ENCODE results near the gene CNN1.
"Not testable (repeated sequence)": the region's sequence is repeated elsewhere in the genome, so short reads cannot be mapped to it uniquely, and the experiment has no call there.

CNN1 gene

DNA sequence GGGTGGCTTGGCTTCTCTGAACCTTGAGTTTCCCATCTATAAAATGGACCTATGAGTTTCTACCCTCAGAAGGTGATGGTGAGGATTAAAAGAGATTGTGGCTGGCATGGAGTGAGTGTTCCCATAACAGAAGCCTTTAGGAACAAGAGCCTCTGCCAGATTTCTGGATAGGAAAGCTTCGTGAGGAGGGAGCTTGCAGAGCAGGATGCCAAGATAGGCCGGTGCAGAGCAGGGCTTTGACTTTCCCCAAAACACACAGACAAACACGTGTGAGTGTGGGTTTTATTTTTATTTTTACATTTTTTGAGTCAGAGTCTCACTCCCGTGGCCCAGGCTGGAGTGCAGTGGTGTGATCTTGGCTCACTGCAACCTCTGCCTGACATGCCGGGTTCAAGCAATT is 3.7 kb upstream of the CNN1 start:
- no peak for DNase-seq

DNA sequence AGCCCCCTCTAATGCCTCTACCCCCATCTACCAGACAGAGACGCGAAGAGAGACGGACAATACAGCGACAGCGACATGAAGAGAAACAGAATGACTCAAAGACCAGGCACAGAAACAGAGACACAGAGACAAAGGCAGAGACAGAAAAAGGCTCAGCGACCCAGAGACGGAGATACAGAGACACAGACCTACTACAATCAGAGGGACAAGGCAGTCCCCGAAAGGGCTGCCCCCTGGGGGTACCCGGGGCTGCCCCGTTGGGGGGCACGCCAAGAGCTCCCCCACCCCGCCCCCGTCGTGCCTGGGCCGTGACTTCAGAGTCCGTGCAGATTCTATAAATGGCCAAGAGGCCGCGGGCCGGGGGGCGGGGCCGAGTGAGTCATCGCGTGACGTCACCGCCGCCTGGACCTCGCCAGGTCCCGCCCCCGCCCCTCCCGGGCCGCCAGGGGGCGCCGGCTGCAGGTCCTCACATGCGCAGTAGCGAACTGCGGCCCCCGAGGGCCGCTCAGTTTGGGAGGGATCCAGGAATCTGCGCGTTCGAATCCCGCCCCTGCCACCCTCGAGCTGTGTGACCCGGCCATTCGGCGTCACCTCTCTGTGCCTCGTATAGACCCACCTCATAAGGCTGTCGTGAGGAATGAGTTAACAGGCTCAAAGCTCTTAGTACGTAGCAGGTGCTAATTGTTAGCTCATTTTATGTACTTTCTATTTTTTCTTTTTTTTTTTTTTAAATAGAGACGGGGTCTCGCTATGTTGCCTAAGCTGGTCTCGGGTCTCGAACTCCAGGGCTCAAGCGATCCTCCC is 2.7 kb upstream of the CNN1 start:
- DNase-seq, result peak in 13 of 14 donors; percentile 27 to 86 (median 76)

DNA sequence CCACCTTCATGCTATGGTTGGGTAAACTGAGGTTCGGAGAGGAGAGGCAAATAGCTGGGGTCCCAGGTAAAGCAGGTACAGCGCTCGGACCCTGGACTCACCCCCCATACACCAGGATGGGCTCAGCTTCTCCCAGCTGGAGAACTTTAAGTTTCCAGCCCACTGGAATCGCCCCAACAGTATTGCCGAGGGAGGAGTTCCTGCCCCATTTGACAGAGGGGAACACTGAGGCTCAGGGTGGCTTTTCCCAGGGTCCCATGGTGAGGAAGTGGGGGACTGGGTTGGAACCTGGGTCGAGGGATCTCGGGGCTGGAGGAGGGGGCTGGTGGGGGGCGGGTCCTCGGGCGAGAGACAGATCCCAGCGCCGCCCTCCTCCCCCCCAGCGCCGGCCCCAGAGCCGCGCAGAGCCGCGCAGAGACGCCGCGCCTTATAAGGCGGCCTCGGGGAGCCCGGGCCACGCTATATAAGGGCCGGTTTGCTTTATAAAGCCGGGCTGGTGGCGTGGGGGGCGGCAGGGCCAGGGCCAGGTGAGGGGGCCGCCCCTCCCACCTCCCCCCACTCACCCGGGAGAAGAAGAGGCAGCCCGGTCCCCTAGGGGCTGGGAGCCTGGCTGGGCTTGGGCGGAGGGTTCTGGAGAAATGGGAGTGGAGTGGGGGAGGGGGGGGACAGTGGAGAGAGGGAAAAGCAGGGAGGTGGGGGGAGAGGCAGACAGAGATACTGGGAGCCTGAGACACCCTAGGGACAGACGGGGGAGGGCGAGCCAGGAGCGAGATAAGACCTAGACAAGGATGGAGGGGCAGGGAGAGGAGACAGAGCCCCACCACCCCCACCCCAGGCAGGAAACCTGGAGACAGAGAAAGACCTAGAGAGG is 1.1 kb downstream of the CNN1 start:
- no peak for DNase-seq

DNA sequence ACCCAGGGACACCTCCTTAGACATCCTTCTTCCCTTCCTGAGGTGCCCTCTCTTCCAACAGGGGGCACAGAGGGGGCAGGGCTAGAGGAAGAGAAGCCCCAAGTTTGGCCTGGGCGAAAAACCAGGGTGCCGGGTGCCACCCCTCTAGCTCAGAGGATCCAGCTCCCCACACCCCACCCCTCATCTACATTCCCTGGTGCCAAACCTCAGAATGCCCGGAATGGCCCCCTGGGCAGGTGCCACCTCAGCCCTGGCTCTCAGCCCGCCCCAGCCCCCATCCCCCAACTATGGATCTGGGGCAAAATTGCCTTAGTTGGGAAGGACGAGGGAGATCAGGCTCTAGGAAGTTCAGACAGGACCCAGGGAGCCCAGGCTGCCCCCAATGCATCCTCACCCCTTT is 2.0 kb downstream of the CNN1 start:
- no peak for DNase-seq

DNA sequence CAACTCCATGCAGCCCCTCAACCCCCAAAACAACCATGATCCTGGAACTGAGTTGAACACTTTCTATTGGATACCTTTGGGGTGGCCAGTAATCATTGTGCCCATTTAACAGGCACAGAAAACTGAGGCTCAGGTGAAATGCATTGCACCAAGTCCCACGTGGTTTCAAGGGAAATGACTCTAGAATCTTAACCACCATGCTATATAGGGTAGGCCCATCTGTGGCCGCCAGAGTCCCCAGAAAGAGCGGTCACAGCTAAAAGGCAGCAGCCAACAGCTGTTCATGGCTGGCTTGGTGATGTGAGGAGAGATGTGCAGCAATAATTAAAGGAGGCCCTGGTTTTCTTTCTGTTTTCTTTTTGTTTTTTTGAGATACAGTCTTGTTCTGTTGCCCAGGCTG is 2.6 kb downstream of the CNN1 start:
- DNase-seq, result no peak

DNA sequence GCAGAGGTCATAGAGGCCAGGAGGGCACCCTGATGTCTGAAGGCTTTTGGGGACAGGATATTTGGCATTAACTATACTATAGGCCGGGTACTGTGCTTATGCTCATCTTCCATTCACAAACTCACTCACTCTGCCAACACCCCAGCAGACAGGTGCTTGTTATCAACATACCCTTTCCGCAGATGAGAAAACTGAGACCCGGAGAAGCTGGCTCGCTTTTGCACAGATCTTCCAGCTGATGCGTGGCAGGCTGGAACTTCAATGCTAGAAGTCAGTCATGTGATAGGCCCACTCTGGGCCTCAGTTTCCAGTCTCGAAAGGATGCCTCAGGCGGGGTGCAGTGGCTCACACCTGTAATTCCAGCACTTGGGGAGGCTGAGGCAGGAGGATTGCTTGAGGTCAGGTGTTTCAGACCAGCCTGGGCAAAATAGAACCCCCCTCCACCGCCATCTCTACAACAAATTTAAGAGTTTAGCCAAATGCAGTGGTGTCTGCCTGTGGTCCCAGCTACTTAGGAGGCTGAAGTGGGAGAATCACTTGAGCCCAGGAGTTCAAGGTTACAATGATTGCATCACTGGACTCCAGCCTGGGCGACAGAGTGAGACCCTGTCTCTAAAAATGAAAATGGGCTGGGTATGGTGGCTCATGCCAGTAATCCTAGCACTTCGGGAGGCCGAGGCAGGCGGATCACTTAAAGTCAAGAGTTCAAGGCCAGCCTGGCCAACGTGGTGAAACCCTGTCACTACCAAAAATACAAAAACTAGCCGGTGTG is 9.5 kb downstream of the CNN1 start:
- DNase-seq, result no peak

DNA sequence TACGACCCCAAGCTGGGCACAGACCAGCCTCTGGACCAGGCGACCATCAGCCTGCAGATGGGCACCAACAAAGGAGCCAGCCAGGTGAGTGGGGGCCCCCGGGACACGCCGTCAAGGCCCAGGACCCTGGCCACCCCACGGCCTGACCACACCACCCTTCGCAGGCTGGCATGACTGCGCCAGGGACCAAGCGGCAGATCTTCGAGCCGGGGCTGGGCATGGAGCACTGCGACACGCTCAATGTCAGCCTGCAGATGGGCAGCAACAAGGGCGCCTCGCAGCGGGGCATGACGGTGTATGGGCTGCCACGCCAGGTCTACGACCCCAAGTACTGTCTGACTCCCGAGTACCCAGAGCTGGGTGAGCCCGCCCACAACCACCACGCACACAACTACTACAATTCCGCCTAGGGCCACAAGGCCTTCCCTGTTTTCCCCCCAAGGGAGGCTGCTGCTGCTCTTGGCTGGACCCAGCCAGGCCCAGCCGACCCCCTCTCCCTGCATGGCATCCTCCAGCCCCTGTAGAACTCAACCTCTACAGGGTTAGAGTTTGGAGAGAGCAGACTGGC is 10.8 kb downstream of the CNN1 start:
- no peak for DNase-seq

DNA sequence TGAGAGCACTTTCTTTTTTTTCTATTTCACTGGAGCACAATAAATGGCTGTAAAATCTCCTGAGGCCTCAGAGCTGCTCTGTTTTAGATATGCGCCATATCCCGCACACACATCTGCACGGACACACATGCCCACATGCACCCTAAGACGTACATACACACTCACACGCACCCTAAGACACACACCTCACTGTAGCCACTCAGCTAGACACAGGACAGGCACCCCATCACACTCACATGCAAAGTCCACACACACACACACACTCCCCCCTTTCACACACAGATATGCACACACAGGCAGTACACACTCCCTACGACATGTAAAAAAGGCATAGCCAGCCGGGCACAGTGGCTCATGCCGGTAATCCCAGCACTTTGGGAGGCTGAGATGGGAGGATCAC is 11.6 kb downstream of the CNN1 start:
- no peak for DNase-seq

DNA sequence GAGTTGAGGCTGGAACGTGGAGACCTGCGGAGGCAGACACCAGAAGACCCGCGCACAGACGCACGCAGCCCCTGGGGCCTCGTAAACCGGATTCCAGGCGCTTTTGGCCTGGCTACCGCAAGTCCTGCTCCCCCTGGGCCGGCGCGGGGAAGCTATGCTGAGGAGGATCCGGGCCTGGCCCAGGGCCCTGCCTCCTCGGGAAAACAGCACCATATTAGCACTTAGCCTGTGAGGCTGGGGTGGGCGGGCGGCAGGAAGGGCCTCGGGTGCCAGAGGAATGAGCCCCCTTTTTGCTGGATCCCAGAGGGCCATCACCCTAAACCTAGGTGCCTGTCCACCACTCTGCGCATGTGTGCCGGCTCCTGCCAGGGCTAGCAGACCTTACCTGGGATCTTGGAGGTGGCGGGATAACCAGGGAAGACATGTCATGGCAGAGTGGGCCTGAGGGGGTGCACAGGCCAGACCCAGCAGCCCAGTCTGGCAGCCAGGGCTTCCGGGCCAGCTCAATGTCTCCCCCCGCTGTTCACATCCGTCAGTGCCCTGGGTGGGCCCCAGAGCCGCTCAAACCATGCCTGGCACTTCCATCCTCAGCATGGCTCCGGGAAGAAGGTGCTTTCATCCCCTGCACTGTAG is 13.1 kb downstream of the CNN1 start:
- DNase-seq, result no peak

DNA sequence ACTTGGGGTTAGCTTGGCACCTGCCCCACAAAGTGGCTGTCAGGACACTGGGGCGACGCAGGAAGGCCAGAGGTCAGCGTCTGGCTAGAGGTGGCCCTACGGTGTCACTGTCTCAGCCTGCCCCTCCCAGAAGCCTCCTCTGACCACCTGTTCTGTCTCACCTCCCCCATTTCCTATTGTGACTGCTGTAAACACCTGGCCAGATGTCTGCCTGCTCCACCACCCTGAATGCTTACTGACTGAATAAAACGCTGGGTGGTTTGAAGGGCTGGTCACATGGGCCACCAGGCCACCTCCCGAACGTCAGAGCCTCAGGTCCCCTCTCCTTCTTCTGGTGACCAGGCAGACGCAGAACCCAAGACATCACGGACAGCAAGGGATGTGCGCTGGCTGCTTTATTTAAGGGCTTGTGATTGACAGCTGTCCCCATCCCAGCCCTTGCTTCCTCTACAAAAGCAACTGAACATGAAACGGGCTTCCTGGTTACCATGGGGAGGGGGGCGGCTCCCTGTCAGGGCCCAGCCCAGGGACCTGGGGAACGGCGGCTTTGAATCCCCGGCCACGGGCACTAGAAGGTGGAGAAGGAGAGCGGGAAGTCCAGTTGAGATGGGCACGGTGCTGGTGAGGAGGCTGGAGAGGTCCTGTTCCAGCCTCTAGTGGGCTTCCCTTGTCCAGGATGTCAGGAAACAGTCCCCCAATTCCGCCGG is 14.2 kb downstream of the CNN1 start:
- no peak for DNase-seq

DNA sequence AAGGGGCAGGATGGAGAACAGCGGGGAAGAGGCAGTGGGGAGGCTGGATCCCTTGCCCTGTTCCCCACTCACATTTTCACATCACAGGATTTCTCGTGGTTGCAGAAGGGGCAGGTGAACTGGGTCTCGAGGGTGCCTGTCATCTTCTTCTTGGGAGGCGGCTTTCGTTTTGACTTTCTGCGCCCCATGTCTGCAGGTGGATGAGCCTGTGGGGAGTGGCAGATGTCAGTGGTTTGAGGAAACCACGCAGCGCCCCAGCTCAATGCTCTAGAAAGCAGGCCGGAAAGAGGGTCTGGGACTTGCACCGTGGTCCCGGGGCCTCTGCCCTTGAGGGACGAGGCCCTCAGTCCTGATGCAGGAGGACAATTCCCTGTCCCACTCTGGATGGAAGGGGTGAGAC is 15.5 kb downstream of the CNN1 start:
- DNase-seq, result no peak

DNA sequence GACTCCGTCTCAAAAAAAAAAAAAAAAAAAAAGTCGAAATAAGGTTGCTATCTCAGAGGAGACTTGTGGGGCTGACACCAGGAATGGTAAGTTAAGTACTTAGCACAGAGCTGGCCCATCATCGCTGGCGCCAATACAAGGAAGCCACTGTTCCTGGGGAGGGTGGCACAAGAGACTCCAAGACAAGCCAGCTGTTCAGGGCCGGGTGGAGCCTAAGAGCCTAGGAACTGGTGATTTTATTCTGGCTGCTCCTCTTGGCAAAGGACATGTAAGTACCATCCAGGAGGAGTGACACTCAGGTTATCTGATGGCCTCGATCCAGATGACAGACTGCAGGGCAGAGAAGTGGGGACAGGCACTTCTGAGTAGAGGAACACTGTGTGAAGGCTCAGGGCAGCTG is 16.6 kb downstream of the CNN1 start:
- DNase-seq, result peak in 2 of 14 donors; percentile 16 to 24

DNA sequence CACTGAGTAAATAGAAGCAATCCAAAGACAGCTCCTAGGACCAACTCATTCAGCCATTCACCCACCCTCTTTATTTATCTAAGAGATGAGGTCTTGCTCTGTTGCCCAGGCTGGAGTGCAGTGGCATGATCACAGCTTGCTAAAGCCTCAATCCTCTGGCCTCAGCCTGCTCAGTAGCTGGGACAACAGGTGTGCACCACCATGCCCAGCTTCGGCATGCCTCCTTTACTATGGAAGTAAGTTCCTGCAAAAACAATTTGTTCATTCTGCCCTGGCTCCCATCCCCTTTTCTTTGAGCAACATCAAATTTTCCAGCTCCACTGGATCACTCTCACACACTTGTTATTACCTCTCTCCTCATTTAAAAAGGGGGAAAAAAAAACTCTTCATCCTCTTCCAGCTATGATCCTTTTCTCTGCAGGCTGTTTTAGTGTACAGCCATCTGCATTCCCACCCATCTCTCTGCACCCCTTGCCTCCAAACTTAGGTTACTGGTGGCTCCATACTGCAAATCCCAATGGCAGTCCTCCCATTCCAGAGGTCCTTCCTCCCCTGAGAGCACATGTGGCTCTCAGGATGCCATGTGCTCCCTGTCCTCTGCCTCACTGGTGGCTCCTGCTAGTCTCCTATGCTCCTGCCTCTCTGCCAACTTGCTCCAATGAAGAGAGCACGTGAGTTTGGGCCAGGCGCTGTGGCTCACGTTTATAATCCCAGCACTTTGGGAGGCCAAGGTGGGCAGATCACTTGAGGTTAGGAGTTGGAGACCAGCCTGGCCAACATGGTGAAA is 18.2 kb downstream of the CNN1 start:
- DNase-seq, result no peak

DNA sequence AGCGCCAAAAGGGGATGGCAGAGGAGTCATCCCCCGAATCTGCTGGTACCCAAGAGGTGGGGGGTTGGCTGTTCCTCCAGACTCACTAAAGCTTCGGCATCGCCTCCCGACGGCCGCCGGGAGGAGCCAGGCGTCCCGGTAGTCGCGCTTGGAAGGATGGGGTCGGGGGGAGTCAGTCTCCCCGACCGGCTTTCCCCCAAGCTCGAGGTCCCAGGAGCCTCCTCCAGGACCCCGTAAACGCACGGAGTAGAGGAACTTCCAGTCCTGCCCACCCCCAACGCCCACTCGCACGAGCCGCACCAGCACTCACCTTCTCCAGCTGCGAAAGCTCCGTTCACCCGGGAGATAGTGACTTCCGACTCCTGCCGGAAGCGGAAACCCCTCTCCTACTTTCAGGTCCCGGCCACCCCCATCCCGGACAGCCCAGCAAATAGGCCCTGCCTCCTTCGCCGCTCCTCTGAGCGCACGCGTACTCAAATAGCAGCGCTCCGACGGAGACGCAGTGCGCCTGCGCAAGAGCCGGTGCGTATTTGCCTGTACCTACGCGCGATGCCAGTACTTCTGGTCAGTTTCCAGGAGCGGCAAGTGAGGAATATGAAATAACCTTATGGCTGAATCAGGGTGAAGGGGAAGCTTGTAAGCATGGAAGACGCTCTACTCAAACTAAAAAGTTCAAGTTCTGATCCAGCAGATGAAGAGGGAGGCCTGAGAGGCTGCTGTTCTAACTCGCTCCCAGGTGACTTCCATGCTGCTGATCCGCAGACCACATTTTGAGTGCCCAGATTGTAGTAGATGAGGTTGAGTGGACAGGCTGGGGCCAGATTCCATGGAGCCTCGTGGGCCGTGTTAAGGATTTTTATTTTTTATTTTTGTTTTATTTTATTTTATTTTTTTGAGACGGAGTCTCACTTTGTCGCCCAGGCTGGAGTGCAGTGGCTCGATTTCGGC is 20.5 kb downstream of the CNN1 start, which contains the start of gene ELOF1:
ELOF1 (minus strand) TSS at position 350 of the 948 bp plus-strand sequence. CDS start 4,883 bp downstream, outside the sequence.
- peak; percentile 88 to 98 (median 96) for DNase-seq

DNA sequence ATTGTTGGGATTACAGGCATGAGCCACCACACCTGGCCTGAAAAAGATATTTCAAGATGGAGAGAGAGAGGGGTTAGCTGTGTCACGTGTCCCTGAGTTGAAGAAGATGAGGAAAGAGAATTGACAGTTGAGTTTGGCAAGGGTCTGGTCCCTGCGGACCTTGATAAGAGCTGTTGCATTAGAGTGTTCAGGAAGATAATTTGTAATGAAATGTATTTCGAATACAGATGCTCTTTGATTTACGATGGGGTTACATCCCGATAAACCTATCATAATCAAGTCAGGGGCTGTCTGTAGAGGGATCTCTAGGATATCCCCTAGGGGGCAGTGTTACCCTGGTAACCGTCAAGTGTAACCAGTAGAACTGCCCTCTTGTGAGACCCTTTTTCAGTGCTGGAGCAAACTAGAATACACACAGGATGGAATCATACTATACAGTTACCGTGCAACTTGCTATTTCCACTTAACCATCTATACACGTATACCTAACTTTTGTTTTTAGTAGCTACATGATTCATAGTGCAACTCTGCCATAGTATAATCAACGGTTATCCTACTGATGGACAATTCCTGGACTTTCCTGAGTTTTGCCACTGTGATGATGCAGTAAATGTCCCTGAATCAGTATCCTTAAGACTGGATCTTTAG is 21.9 kb downstream of the CNN1 start:
- peak in 6 of 14 donors; percentile 5 to 41 (median 19) for DNase-seq

DNA sequence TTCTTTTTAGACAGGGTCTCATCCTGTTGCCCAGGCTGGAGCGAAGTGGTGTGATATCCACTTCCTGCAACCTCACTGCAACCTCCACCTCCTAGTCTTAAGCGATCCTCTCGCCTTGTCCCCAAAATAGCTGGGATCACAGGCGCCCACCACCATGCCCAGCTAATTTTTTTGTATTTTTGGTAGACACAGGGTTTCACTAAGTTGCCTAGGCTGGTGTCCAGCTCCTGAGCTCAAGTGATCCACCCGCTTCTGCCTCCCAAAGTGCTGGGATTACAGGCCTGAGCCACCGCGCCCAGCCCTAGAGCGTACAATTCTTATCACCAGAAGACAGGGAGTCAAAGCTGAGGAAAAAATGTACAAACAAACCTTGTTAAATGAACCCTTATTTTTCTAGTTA is 24.9 kb downstream of the CNN1 start:
- DNase-seq, result no peak

DNA sequence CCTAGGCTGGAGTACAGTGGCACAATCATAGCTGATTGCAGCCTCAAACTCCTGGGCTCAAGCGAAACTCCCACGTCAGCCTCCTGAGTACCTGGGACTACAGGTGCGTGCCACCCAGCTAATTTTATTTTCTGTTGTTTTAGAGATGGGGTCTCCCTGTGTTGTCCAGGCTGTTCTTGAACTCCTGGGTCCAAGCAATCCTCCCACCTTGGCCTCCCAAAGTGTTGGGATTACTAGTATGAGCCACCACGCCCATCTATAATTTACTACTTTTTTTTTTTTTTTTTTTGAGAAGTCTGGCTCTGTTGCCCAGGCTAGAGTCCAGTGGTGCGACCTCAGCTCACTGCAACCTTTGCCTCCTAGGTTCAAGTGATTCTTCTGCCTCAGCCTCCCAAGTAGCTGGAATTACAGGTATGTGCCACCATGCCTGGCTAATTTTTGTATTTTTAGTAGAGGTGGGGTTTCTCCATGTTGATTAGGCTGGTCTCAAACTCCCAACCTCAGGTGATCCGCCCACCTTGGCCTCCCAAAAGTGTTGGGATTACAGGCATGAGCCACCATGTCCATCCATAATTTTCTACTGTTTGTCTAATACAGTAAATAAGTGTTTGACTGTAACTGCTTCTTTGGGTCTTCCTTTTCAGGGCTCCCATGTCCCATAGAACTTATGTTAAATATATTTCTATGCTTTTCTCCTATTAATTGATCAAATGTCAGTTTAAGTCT is 25.6 kb downstream of the CNN1 start:
- DNase-seq, result not testable (repeated sequence)

DNA sequence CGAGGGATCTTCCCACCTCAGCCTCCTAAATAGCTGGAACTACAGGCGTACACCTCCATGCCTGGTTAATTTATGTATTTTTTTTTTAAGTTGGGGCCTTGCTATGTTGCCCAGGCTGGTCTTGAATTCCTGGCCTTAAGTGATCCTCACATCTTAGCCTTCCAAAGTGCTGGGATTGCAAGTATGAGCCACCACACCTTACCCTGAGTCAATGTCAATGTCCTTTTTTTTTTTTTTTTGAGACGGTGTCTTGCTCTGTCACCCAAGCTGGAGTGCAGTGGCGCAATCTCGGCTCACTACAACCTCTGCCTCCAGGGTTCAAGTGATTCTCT is 27.0 kb downstream of the CNN1 start:
- DNase-seq, result not testable (repeated sequence)

All from C1 segment of cervical spinal cord (tissue), 14 donors.